Upper lobe of left lung (tissue), 4 donors: ENCODE results near the gene PTPN12.

Experiments
- EP300 ChIP-seq, 4 donors: sonication (generic); formaldehyde crosslinking; IDR thresholded peaks; one replicate each; pipeline ENCODE4 v1.5.1; 2017; ENCODE audit warnings: antibody characterized with exemption in 4 of 4, control low read depth in 2 of 4
- POLR2A ChIP-seq, 4 donors: fragments of 450-650 bp; IDR thresholded peaks; one replicate each; pipeline ENCODE4 v1.5.1; 2016 to 2017; ENCODE audit warnings: antibody characterized with exemption in 4 of 4, mild to moderate bottlenecking in 2 of 4
- POLR2AphosphoS5 ChIP-seq, 2 donors: sonication (generic); formaldehyde crosslinking; IDR thresholded peaks; one replicate each; pipeline ENCODE4 v1.5.1; 2017; ENCODE audit warnings: antibody characterized with exemption in 2 of 2
- TF ChIP-seq, protein P1 (sequence below), 6 experiments: fragments of 450-650 bp in 4 of 6; fragments of 200-600 bp in 2 of 6; sonication (generic) in 2 of 6; IDR thresholded peaks; one replicate each; pipeline ENCODE4 v1.5.1; 2016 to 2019; ENCODE audit warnings: antibody characterized with exemption in 6 of 6

DNA sequence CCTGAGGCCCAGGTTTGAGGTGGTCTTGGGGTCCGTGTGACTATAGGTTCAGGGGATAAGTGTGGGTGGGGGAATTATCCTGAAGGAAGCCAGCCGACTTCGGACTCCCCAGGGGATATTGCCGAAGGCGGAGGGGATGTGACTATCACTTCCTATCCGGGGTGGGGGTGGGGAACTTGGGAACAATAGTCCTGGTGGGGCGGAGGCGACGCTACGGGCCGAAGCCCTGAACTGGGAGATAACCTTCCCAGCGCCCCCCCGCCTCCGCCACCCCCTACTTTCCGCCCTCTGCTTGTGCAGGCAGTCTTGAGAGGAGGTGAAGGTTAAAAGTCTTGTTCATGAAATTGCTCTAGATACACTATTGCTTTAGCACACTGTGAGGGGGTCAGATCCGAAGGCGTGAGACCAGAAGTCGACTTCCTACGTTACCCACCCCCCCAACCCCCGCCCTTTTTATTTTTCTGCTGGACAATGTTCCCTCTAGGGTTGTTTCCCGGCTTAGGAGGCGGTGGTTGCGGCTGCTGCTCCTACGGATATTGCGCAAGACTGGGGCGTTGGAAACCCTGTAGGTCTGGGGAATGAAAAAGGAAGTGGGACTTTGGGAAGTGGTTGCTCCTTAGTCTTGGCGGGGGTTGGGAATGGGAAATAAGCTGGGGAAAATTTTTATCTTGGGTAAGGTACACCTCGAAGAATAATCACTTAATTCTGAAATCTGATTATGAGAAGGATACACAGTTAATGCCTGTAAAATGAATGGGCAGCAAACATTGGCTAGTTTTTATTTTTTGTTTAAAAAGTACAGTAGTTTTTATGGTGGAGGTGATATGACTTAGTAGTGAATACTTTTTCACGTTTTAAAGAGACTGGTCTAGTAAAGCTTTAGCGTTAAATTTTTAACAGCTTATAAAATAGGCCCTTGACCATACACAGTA lies 1.5 kb downstream of the PTPN12 start:
- TF ChIP-seq, protein P1, sequence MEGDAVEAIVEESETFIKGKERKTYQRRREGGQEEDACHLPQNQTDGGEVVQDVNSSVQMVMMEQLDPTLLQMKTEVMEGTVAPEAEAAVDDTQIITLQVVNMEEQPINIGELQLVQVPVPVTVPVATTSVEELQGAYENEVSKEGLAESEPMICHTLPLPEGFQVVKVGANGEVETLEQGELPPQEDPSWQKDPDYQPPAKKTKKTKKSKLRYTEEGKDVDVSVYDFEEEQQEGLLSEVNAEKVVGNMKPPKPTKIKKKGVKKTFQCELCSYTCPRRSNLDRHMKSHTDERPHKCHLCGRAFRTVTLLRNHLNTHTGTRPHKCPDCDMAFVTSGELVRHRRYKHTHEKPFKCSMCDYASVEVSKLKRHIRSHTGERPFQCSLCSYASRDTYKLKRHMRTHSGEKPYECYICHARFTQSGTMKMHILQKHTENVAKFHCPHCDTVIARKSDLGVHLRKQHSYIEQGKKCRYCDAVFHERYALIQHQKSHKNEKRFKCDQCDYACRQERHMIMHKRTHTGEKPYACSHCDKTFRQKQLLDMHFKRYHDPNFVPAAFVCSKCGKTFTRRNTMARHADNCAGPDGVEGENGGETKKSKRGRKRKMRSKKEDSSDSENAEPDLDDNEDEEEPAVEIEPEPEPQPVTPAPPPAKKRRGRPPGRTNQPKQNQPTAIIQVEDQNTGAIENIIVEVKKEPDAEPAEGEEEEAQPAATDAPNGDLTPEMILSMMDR (IDR thresholded peaks at IDR 0.05), result no peak
- TF ChIP-seq EP300 (IDR thresholded peaks at IDR 0.05) (peak in 2 of 4 donors; percentile 37 to 76), POLR2AphosphoS5 (IDR thresholded peaks at IDR 0.05) (peak; percentile 85 to 86), POLR2A (IDR thresholded peaks at IDR 0.05) (peak in 1 of 4 donors; percentile 15)
